GM18508 (cell line): ENCODE results near the gene NXPH4.

Experiments
- ATAC-seq: cut with Tn5 transposase; IDR thresholded peaks from one replicate; pipeline ENCODE4 v1.9.1; 2021; ENCODE audit warnings: moderate number of reproducible peaks; ENCODE audit not compliant: insufficient read depth, unreplicated experiment

NXPH4 gene

GRCh38 chr12:57182918-57183575, 33.5 kb upstream of the NXPH4 start:
- ATAC-seq, result no peak

- no peak for ATAC-seq
Measured at GRCh38 chr12:57183939-57184725, 32.5 kb upstream of the NXPH4 start.

GRCh38 chr12:57185403-57185802, 31.2 kb upstream of the NXPH4 start:
- ATAC-seq, result no peak

GRCh38 chr12:57185906-57186508, 30.6 kb upstream of the NXPH4 start:
- ATAC-seq, result no peak

- ATAC-seq, result no peak
Measured at GRCh38 chr12:57187222-57188089, 29.1 kb upstream of the NXPH4 start.

GRCh38 chr12:57188090-57188425, 28.5 kb upstream of the NXPH4 start:
- no peak for ATAC-seq

- ATAC-seq, result no peak
Measured at GRCh38 chr12:57190037-57190436, 26.6 kb upstream of the NXPH4 start.

GRCh38 chr12:57190821-57191220, 25.8 kb upstream of the NXPH4 start:
- no peak for ATAC-seq

GRCh38 chr12:57191410-57191809, 25.2 kb upstream of the NXPH4 start:
- no peak for ATAC-seq

- no peak for ATAC-seq
Measured at GRCh38 chr12:57192920-57193319, 23.7 kb upstream of the NXPH4 start.

- ATAC-seq, result no peak
Measured at GRCh38 chr12:57193706-57194245, 22.8 kb upstream of the NXPH4 start.

GRCh38 chr12:57194253-57194652, 22.3 kb upstream of the NXPH4 start:
- no peak for ATAC-seq

GRCh38 chr12:57195186-57195585, 21.4 kb upstream of the NXPH4 start:
- ATAC-seq, result no peak

- ATAC-seq, result no peak
Measured at GRCh38 chr12:57195611-57196371, 20.8 kb upstream of the NXPH4 start.

GRCh38 chr12:57196439-57196838, 20.2 kb upstream of the NXPH4 start:
- ATAC-seq, result no peak

GRCh38 chr12:57196956-57197355, 19.6 kb upstream of the NXPH4 start:
- no peak for ATAC-seq

- no peak for ATAC-seq
Measured at GRCh38 chr12:57198329-57198728, 18.3 kb upstream of the NXPH4 start.

GRCh38 chr12:57199191-57199590, 17.4 kb upstream of the NXPH4 start:
- no peak for ATAC-seq

GRCh38 chr12:57200497-57200896, 16.1 kb upstream of the NXPH4 start:
- no peak for ATAC-seq

GRCh38 chr12:57201219-57201618, 15.4 kb upstream of the NXPH4 start:
- no peak for ATAC-seq
